Caki2 (cell line): ENCODE data around the gene C1GALT1C1. TPM values are rescaled to one million over a fixed set of nuclear protein-coding genes. Genes with fewer than 3 reads are reported as not detected.
"Not testable (repeated sequence)": the region's sequence is repeated elsewhere in the genome, so short reads cannot be mapped to it uniquely, and the experiment has no call there.

ENCODE experiments used
- DNase-seq: peaks from one replicate; pipeline ENCODE4 v3.0.0-alpha.2; 2015; ENCODE audit warnings: low read depth
- in situ Hi-C: cut with HindIII; loops from 2 replicates; pipeline ENCODE4 v1.10.0; 2016; ENCODE audit warnings: low sequenced_read_pairs, low pct_unique_long_range_greater_than_20kb, mixed read lengths
- total RNA-seq: library from RNA; depleted of rRNA; stranded (reverse); fragments of >200 nt; shearing (Covaris generic); gene quantifications from 2 replicates; pipeline ENCODE4 v1.2.3, GENCODE V29; 2014; ENCODE audit warnings: low replicate concordance; rRNA removed

C1GALT1C1 gene
- 42.0 and 66.8 TPM in 2 replicates for total RNA-seq

- DNase-seq, result peak; percentile 94
- in situ Hi-C loops, result no loop called here
Observed at GRCh38 chrX:120629667-120630537, at the start of gene C1GALT1C1. Gene C1GALT1C1 (minus strand): TSS chrX:120630054. CDS start chrX:120627166, 2,888 bp downstream.

GRCh38 chrX:120677004-120677652 is 47.3 kb upstream of the C1GALT1C1 start:
- in situ Hi-C loops, result no loop called here
- DNase-seq, result no peak

GRCh38 chrX:120672841-120673530 is 43.1 kb upstream of the C1GALT1C1 start:
- in situ Hi-C loops, result no loop called here

GRCh38 chrX:120672389-120672788 is 42.5 kb upstream of the C1GALT1C1 start:
- peak; percentile 68 for DNase-seq
- in situ Hi-C loops, result no loop called here

More at GRCh38 chrX:120672841-120673530, 43.1 kb upstream of the C1GALT1C1 start:
- no peak for DNase-seq

GRCh38 chrX:120671963-120672362 is 42.1 kb upstream of the C1GALT1C1 start:
- no peak for DNase-seq
- in situ Hi-C loops, result no loop called here

GRCh38 chrX:120668357-120668756 is 38.5 kb upstream of the C1GALT1C1 start:
- no peak for DNase-seq
- in situ Hi-C loops, result no loop called here

GRCh38 chrX:120664535-120664934 is 34.7 kb upstream of the C1GALT1C1 start:
- DNase-seq, in situ Hi-C loops: not testable (repeated sequence)

GRCh38 chrX:120664081-120664480 is 34.2 kb upstream of the C1GALT1C1 start:
- peak; percentile 35 for DNase-seq
- in situ Hi-C loops, result no loop called here

- DNase-seq, result no peak
Observed at GRCh38 chrX:120662662-120663061, 32.8 kb upstream of the C1GALT1C1 start.

GRCh38 chrX:120660637-120661036 is 30.8 kb upstream of the C1GALT1C1 start:
- in situ Hi-C loops, result no loop called here
- DNase-seq, result no peak

More at GRCh38 chrX:120662662-120663061, 32.8 kb upstream of the C1GALT1C1 start:
- in situ Hi-C loops, result no loop called here

- DNase-seq, result peak; percentile 68
- in situ Hi-C loops, result no loop called here
Observed at GRCh38 chrX:120653000-120653399, 23.1 kb upstream of the C1GALT1C1 start.

- in situ Hi-C loops, DNase-seq: not testable (repeated sequence)
Observed at GRCh38 chrX:120652256-120652655, 22.4 kb upstream of the C1GALT1C1 start.

GRCh38 chrX:120647127-120647526 is 17.3 kb upstream of the C1GALT1C1 start:
- in situ Hi-C loops, result no loop called here
- no peak for DNase-seq

GRCh38 chrX:120642871-120643270 is 13.0 kb upstream of the C1GALT1C1 start:
- DNase-seq, result no peak
- in situ Hi-C loops, result no loop called here

GRCh38 chrX:120638619-120639018 is 8.8 kb upstream of the C1GALT1C1 start:
- in situ Hi-C loops, result no loop called here
- DNase-seq, result no peak

GRCh38 chrX:120625371-120625770 is 4.5 kb downstream of the C1GALT1C1 start:
- in situ Hi-C loops, result no loop called here
- DNase-seq, result no peak

- no peak for DNase-seq
- in situ Hi-C loops, result no loop called here
Observed at GRCh38 chrX:120617996-120618630, 11.7 kb downstream of the C1GALT1C1 start.

GRCh38 chrX:120614816-120615215 is 15.0 kb downstream of the C1GALT1C1 start:
- DNase-seq, result no peak
- in situ Hi-C loops, result no loop called here
